GM19468 (cell line): ENCODE data around the gene PCBP3.
"Not testable (repeated sequence)": the region's sequence is repeated elsewhere in the genome, so short reads cannot be mapped to it uniquely, and the experiment has no call there.

Experiments used
- ATAC-seq: cut with Tn5 transposase; IDR thresholded peaks from one replicate; pipeline ENCODE4 v1.9.1; 2021; ENCODE audit warnings: mild to moderate bottlenecking, moderate library complexity, moderate number of reproducible peaks; ENCODE audit not compliant: unreplicated experiment; ENCODE audit errors: extremely low read depth

PCBP3 gene

GRCh38 chr21:45820171-45821091, 176.9 kb downstream of the PCBP3 start:
- ATAC-seq: no peak

GRCh38 chr21:45821315-45821962, 177.9 kb downstream of the PCBP3 start:
- no peak for ATAC-seq

GRCh38 chr21:45821998-45822397, 178.5 kb downstream of the PCBP3 start:
- no peak for ATAC-seq

GRCh38 chr21:45822429-45823099, 179.0 kb downstream of the PCBP3 start:
- no peak for ATAC-seq

- no peak for ATAC-seq
These were observed 179.7 kb downstream of the PCBP3 start for GRCh38 chr21:45823100-45823681.

DNA sequence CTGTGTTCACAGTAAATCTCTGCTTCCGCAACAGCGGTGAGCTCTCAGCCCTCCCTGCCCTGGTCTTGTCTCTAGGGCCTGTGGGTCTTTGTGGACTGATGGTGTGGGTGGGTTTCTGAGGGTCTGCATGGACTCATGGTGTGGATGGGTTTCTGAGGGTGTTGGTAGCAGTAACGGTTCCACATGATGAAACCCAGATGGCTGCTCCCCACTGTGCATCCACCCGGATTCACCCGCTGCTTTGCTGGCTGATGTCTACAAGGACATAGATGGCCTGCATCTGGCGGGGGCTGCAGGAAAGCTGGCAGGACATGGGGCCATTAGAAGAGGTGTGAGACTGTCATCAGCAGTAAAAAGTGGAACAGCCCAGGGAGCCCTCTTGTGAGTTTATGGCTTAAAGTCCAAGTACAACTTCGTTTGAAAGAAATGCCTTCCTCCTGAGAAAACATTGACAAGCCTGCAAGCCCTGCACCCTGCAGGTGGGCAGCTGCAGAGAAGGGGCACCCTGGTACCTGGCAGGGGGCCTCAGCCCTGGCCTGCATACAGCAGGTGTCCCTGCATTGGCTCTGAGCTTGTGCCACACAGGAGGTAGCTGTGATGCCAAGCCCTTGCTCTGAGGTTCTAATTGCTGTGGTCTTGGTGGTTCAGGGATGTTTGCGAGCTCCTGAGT, 181.2 kb downstream of the PCBP3 start:
- no peak for ATAC-seq

- no peak for ATAC-seq
These were observed 181.7 kb downstream of the PCBP3 start for GRCh38 chr21:45825219-45825618.

DNA sequence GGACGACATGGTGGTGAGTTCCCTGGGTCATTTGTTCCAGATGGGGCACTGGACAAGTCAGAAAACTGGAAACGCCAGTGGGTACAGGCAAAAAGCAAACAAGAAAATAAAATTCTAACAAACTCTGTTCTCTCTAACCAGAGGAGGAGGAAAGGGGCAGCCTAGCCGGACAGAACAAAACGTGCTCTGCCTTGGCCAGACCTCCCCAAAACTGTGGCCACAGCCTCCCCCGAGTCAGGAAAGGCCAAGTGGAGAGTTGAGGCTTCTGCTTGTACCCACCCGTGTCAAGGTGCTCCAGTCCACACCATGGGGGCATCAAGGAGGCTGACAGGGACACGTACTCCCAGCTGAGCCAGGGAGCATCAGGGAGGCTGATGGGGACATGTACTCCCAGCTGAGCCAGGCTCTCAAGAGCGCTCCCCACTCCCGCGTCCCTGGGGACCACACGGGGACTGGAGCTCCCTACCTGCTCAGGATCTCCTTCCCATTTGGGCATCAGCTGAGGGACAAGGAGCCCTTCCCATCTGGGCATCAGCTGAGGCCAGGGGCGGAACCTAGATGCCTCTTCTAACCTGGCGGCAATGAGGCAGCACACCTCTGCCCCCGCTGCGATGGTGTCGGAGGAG, 183.3 kb downstream of the PCBP3 start:
- no peak for ATAC-seq

GRCh38 chr21:45827302-45827692, 183.8 kb downstream of the PCBP3 start:
- no peak for ATAC-seq

GRCh38 chr21:45827881-45828579, 184.5 kb downstream of the PCBP3 start:
- no peak for ATAC-seq

GRCh38 chr21:45828580-45829570, 185.3 kb downstream of the PCBP3 start:
- ATAC-seq: no peak

GRCh38 chr21:45829668-45830067, 186.1 kb downstream of the PCBP3 start:
- no peak for ATAC-seq

GRCh38 chr21:45830221-45830640, 186.7 kb downstream of the PCBP3 start:
- ATAC-seq: no peak

DNA sequence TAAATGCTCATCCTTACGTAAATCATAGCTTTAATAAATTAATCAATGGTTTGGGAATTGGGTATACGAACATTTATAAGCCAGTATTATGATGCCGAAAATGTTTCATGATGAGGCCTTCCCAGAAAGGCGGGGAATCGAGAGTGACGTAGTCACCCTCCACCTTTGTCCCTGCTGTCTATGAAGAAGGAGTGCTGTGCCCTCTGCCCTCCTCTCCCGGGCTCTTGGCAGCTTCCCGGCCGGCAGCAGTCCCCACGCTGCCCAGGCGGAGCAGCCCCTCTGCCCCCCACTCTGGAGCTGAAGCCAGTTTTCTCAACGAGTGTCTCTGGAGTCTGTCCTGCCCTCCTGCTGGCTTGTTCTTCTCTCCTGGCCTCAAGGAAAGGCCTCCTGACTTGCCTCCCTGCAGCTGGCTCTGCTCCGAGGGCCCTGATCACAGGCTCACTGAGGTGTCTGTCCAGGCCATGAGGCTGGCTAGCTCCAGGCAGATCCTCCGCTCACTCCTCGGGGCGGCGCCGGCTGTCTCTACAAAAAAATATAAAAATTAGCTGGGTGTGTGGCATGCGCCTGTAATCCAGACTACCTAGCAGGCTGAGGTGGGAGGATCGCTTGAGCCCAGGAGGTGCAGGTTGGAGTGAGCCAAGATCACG, 187.3 kb downstream of the PCBP3 start:
- no peak for ATAC-seq

DNA sequence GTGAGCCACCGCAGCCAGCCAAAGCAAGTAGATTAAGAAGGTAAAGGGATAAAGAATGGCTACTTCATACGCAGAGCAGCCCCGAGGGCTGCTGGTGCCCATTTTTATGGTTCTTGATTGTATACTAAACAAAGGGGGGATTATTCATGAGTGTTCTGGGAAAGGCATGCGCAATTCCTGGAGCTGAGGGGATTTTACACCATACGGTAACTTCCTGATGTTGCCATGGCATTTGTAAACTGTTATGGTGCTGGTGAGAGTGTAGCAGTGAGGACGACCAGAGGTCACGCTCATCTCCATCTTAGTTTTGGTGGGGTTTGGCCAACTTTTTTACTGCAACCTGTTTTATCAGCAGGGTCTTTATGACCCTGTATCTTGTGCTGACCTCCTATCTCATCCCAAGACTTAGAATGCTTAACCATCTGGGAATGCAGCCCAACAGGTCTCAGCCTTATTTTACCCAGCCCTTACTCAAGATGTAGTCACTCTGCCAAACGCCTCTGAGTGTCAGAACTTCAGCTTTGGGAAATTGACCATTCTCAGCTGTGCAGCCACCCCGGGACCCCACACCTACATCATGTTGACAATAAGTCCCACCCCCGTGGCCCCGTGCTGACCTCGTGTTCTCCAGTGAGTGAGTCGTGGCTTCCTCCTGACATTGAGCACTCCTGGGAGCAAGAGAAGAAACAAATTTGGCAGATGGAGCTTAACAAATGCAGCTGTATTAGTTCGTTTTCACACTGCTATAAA, 188.6 kb downstream of the PCBP3 start:
- no peak for ATAC-seq

- ATAC-seq: not testable (repeated sequence)
These were observed 189.3 kb downstream of the PCBP3 start for GRCh38 chr21:45832741-45833235.
